ACC112 (cell line): ENCODE measurements around the gene CARS1.

Experiments used
- H2AFZ ChIP-seq: fragments of 200-600 bp; sonication (generic); one replicate; pipeline ENCODE4 v1.6.0; 2017; ENCODE audit warnings: antibody characterized with exemption, low read length; ENCODE audit not compliant: unreplicated experiment
- H3K27ac ChIP-seq: fragments of 200-600 bp; sonication (generic); 2 replicates; pipeline ENCODE4 v1.5.1; 2014; ENCODE audit warnings: low read depth, mild to moderate bottlenecking, antibody characterized with exemption, low read length, moderate library complexity
- H3K27me3 ChIP-seq: fragments of 200-600 bp; sonication (generic); 2 replicates; pipeline ENCODE4 v1.6.1; 2014; ENCODE audit warnings: mild to moderate bottlenecking, antibody characterized with exemption, low read length, moderate library complexity, mixed read lengths; ENCODE audit not compliant: insufficient read depth
- H3K36me3 ChIP-seq: fragments of 200-600 bp; sonication (generic); 2 replicates; pipeline ENCODE4 v1.6.1; 2016; ENCODE audit warnings: mild to moderate bottlenecking, antibody characterized with exemption, low read length, moderate library complexity, mixed read lengths; ENCODE audit not compliant: insufficient read depth
- H3K4me1 ChIP-seq: fragments of 200-600 bp; sonication (generic); one replicate; pipeline ENCODE4 v1.6.1; 2016; ENCODE audit warnings: low read length, mixed read lengths; ENCODE audit not compliant: insufficient read depth, unreplicated experiment, control insufficient read depth
- H3K4me3 ChIP-seq: fragments of 200-600 bp; sonication (generic); 2 replicates; pipeline ENCODE4 v1.5.1; 2014; ENCODE audit warnings: mild to moderate bottlenecking, low read depth, low read length
- H3K79me2 ChIP-seq: fragments of 200-600 bp; sonication (generic); one replicate; pipeline ENCODE4 v1.6.0; 2016; ENCODE audit warnings: low read length; ENCODE audit not compliant: control insufficient read depth, unreplicated experiment, insufficient read depth

The CARS1 gene

DNA sequence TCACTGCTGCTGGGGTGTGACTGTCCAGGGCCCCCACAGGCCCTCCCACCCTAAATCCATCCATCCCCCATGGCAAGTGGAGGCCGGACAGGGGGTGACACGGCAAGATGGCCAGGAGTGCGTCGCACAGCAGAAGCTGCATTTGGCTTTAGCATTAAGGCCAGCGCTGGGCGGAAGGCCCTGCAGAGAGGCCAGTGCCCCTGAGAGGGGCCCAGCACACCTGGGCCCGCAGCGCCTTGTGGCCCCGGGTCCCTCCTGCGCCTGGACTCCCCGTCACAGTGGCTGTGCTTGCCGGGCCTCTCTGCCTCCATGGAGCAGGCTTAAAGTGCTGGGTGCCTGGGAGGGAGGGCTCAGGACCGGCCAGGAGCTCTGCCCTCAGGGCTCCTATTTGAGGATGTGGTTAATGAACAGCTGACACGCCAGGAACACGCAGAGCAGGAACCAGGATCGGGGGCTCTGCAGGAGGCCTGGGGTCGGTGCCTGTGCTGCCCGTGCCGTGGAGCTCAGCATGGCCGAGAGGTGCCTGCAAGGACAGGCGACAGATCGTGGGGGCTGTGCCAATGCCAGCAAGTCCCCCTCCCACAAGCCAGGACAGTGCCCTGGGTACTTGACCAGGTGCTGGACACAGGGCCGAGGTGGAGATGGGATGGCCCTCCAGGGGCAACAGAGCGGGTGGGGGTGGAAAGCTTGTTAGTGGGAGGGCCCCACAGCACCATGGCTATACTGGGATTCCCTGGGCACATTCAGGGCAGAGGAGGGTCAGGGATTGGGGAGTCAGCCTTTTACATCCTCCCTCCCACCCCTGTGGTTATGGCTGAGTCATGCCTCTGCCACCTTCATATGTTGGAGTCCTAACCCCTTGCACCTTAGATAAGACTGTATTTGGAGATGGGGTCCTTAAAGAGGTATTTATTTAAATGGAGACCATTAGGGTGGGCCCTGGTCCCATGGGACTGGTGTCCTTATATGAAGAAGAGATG lies 30.9 kb upstream of the CARS1 start:
- Histone ChIP-seq H3K4me3 (no peak overlapping the region), H3K27me3 (no peaks in the 10 kb centered on the region), H2AFZ (no peak overlapping the region), H3K36me3 (no peaks in the 10 kb centered on the region), H3K4me1 (peaks cover 9% of the 10 kb centered on the region), H3K79me2 (no peaks in the 10 kb centered on the region), H3K27ac (no peak overlapping the region)

GRCh38 chr11:3087373-3087772 lies 30.1 kb upstream of the CARS1 start:
- H3K27ac ChIP-seq = no peak overlapping the region
- no peak overlapping the region for H3K4me3 ChIP-seq
- no peak overlapping the region for H2AFZ ChIP-seq
- no peaks in the 10 kb centered on the region for H3K27me3 ChIP-seq
- H3K4me1 ChIP-seq = peaks cover 9% of the 10 kb centered on the region
- no peaks in the 10 kb centered on the region for H3K79me2 ChIP-seq
- no peaks in the 10 kb centered on the region for H3K36me3 ChIP-seq

DNA sequence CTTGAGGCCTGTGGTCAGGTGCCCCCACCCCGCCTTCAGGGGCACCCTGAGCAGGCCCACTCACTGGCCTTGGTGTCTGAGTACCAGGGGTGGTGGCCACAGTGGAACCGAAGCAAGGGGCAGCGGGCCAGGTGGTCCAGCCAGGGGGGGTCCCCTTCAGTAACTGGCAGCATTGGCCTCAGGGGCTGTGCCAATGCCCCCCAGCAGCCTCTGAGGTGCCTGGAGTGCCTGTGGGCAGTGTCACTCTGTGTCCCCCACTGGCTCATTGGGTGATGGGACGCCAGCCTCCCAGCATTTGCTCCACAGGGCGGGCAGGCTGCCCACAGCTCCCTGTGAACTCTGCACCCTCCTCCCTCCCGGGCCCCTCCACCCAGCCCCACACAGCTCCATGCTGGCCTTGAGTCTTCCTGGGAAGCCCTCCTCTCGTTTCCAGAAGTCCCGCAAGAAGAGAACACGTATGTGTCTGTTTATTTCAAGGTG lies 29.5 kb upstream of the CARS1 start:
- Histone ChIP-seq H3K36me3 (no peaks in the 10 kb centered on the region), H2AFZ (no peak overlapping the region)

GRCh38 chr11:3086114-3086513 lies 28.9 kb upstream of the CARS1 start:
- no peak overlapping the region for H3K4me3 ChIP-seq
- no peak overlapping the region for H2AFZ ChIP-seq
- no peaks in the 10 kb centered on the region for H3K36me3 ChIP-seq

More for the DNA sequence above, 29.5 kb upstream of the CARS1 start:
- no peaks in the 10 kb centered on the region for H3K79me2 ChIP-seq
- H3K4me3 ChIP-seq = no peak overlapping the region
- no peaks in the 10 kb centered on the region for H3K27me3 ChIP-seq
- H3K27ac ChIP-seq = no peak overlapping the region
- peaks cover 9% of the 10 kb centered on the region for H3K4me1 ChIP-seq

DNA sequence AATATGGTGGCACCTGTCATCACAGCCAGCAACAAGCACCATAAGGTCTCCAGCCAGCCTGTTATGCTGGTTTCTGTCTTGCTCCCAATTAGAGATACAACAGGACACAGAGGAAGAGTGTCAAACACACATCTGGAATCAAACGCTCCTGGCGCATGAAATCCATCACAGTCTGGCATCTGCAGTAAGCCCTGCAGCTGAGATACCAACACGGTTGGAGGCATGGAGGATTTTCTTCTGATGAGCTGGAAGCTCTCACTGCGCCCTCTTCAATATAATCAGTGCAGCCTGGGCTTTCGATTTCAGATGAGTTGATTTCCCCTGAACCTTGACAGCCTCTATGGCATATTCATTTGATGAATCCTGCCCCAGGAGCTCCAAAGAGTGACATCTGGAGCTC lies 27.8 kb upstream of the CARS1 start:
- H3K4me1 ChIP-seq = peaks cover 9% of the 10 kb centered on the region
- H3K27me3 ChIP-seq = no peaks in the 10 kb centered on the region
- no peak overlapping the region for H3K27ac ChIP-seq
- H3K36me3 ChIP-seq = no peaks in the 10 kb centered on the region
- H3K4me3 ChIP-seq = no peak overlapping the region
- H2AFZ ChIP-seq = no peak overlapping the region
- H3K79me2 ChIP-seq = no peaks in the 10 kb centered on the region

More at GRCh38 chr11:3086114-3086513, 28.9 kb upstream of the CARS1 start:
- Histone ChIP-seq H3K27me3 (no peaks in the 10 kb centered on the region), H3K79me2 (no peaks in the 10 kb centered on the region), H3K4me1 (peaks cover 9% of the 10 kb centered on the region), H3K27ac (no peak overlapping the region)

- Histone ChIP-seq H3K36me3 (no peaks in the 10 kb centered on the region), H3K79me2 (no peaks in the 10 kb centered on the region)
Measured at GRCh38 chr11:3083321-3083720, 26.1 kb upstream of the CARS1 start.

DNA sequence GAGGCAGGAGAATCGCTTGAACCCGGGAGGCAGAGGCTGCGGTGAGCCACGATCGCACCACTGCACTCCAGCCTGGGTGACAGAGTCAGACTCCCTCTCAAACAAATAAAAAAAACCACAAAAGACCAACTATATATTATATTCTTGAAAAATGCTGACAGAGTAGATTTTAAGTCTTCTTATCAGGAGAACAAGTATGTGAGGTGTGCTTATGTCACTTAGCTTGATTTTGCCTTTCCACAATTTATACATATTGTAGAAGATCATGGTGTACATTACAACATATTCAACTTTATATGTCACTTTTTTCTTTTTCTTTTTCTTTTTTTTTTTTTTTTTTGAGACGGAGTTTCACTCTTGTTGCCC lies 24.1 kb upstream of the CARS1 start:
- no peak overlapping the region for H3K27ac ChIP-seq
- H3K79me2 ChIP-seq = no peaks in the 10 kb centered on the region
- H3K36me3 ChIP-seq = no peaks in the 10 kb centered on the region
- H2AFZ ChIP-seq = no peak overlapping the region
- H3K27me3 ChIP-seq = no peaks in the 10 kb centered on the region
- H3K4me3 ChIP-seq = no peak overlapping the region
- H3K4me1 ChIP-seq = no peaks in the 10 kb centered on the region

More at GRCh38 chr11:3083321-3083720, 26.1 kb upstream of the CARS1 start:
- Histone ChIP-seq H3K4me1 (peaks cover 2% of the 10 kb centered on the region), H2AFZ (no peak overlapping the region), H3K27ac (no peak overlapping the region), H3K27me3 (no peaks in the 10 kb centered on the region), H3K4me3 (no peak overlapping the region)

- no peaks in the 10 kb centered on the region for H3K36me3 ChIP-seq
- no peak overlapping the region for H3K4me3 ChIP-seq
- H3K79me2 ChIP-seq = no peaks in the 10 kb centered on the region
- no peak overlapping the region for H3K27ac ChIP-seq
- H3K4me1 ChIP-seq = no peaks in the 10 kb centered on the region
- no peak overlapping the region for H2AFZ ChIP-seq
- no peaks in the 10 kb centered on the region for H3K27me3 ChIP-seq
Measured at GRCh38 chr11:3080733-3081385, 23.6 kb upstream of the CARS1 start.

DNA sequence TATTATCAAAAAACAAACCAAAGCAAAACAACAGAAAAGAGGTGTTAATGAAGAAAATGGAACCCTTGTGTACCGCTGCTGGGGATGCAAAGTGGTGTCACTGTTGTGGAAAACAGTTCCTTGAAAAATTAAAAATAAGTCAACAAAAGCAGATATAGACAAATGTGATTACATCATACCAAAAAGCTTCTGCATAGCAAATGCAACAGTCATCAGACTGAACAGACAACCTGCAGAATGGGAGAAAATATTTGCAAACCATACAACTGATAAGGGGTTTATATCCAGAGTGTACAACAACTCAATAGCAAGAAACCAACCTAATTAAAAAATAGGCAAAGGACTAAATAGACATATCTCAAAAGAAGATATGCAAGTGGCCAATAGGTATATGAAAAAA lies 22.9 kb upstream of the CARS1 start:
- no peaks in the 10 kb centered on the region for H3K79me2 ChIP-seq
- H3K27me3 ChIP-seq = no peaks in the 10 kb centered on the region
- no peaks in the 10 kb centered on the region for H3K36me3 ChIP-seq
- no peak overlapping the region for H2AFZ ChIP-seq
- H3K4me1 ChIP-seq = no peaks in the 10 kb centered on the region
- H3K27ac ChIP-seq = no peak overlapping the region
- H3K4me3 ChIP-seq = no peak overlapping the region

- H3K27ac ChIP-seq = no peak overlapping the region
- H3K36me3 ChIP-seq = no peaks in the 10 kb centered on the region
- no peaks in the 10 kb centered on the region for H3K79me2 ChIP-seq
- H3K4me3 ChIP-seq = no peak overlapping the region
- no peaks in the 10 kb centered on the region for H3K4me1 ChIP-seq
- H2AFZ ChIP-seq = no peak overlapping the region
- H3K27me3 ChIP-seq = no peaks in the 10 kb centered on the region
Measured at GRCh38 chr11:3077846-3078440, 20.7 kb upstream of the CARS1 start.
